ENCODE measurements around the gene HLA-DQA2.
"Not testable (repeated sequence)": the region's sequence is repeated elsewhere in the genome, so short reads cannot be mapped to it uniquely, and the experiment has no call there.

The HLA-DQA2 gene

GRCh38 chr6:32782923-32783322 is 41.7 kb downstream of the HLA-DQA2 start:
- not testable (repeated sequence) for DNase-seq

- no peak for DNase-seq
Measured at GRCh38 chr6:32785781-32786533, 44.8 kb downstream of the HLA-DQA2 start.

- no peak for DNase-seq
Measured at GRCh38 chr6:32790306-32790705, 49.1 kb downstream of the HLA-DQA2 start.

GRCh38 chr6:32792901-32793435 is 51.8 kb downstream of the HLA-DQA2 start:
- DNase-seq, result no peak

GRCh38 chr6:32794510-32794909 is 53.3 kb downstream of the HLA-DQA2 start:
- no peak for DNase-seq
